Measurements from ENCODE around the gene ANAPC10.
"Not testable (repeated sequence)": the region's sequence is repeated elsewhere in the genome, so short reads cannot be mapped to it uniquely, and the experiment has no call there.

Gene ANAPC10

DNA sequence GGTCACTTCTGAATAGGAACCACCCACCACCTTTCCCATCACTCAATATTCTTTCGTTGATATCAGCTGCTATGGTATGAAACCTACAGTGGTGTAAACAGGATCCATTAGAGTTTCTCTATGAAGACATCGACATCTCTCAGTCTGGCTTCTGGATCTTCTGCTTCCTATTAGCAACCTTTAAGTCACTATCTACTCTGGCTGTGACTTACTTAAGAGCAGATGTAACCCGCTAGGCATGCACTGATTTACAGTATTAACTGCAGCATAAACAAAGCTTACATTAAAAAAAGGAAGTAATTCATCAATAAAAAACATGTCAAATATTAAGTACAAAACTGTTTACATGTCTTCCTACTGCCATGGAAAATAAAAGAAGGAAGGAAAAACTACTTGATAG, 96.4 kb downstream of the ANAPC10 start:
- DNase-seq, result no peak

GRCh38 chr4:145000656-145001055, 97.3 kb downstream of the ANAPC10 start:
- not testable (repeated sequence) for DNase-seq

DNA sequence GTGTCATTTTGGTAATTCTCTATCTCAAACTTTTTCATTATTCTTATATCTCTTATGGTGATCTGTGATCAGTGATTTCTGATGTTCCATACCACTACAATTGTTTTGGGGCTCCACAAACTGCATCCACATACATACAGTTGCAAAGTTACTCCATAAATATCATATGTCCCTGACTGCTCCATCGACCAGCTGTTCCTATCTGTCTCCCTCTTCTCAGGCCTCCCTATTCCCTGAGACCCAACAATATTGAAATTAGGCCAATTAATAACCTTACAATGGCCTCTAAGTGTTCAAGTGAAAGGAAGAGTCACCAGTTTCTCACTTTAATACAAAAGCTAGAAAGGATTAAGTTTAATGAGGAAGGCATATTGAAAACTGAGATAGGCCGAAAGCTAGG, 108.7 kb downstream of the ANAPC10 start:
- DNase-seq, result no peak

GRCh38 chr4:144985531-144985930, 112.5 kb downstream of the ANAPC10 start:
- DNase-seq, result no peak

DNA sequence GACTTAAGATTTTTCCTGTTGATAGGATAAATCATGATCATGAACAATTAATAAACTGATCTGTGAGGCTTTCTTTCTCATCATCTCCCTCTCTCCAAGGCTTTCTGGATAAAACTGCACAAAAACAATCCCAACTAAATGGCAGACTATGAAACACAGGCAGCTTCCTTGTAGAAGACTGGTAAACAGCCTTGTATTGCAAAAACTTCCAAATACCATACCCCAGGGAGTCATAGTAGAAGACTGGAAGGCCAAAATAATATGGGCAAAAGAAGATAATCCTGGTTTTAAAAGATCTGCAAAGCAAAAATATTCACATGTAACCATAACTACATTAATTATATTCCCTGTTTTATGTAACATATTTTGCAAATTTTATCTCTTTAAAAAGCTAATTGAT, 113.0 kb downstream of the ANAPC10 start:
- no peak for DNase-seq

DNA sequence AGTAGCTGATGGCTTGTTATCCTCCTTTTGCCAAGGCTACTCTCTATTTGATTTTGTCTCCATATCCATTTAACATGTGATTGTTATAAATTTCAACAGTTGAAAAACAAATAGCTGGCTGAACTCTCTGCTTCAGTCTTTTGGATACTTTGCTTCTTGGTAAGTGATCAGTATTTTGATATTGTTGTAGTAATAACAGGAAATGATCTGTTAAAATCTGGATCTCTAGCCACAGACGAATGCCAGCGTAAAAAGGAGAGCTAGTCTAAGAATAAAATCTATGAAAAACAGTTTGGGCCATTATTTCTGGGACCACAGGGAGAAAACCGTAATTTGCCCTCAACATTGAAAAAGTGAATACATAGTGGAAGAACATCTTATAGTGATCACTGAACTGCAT, 113.8 kb downstream of the ANAPC10 start:
- no peak for DNase-seq

DNA sequence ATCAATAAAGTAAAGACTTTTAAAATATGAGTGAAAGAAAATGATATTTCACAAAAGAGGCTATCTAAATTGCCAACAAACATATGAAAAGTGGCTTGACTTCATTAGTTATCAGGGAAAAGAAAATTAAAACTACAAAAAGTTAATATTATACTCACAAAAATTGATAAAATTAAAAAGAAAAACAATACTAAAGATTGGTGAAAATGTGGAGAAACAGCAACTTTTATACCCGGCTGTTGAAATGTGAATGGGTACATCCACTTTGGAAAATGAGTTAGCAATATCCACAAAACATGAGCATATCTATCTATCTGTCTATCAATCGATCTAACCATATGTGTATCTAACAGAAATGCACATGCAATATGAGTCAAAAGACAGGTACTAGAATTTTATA, 122.3 kb downstream of the ANAPC10 start:
- no peak for DNase-seq

DNA sequence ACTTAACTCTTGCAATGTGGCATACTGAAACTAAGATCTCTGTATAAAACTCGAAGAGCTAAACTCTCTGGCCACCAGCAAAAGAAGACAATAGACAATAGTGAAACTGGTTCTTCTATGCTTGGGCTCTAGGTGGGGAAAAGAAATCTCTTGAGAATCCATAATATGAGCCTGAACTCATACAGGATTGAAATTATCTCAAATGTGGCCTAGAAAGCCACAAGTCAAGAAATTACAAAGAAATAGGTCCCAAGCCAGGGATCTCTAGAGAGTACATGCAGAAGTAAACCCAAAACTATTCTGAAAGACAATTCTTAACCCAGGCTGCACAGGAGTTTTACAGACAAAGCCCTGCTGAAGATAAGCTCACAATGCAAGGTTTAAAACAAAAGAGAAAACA, 127.4 kb downstream of the ANAPC10 start:
- no peak for DNase-seq

GRCh38 chr4:144969821-144970220, 128.2 kb downstream of the ANAPC10 start:
- DNase-seq, result no peak

- no peak for DNase-seq
These were observed 129.4 kb downstream of the ANAPC10 start for GRCh38 chr4:144968606-144969005.

- DNase-seq, result no peak
These were observed 130.8 kb downstream of the ANAPC10 start for GRCh38 chr4:144967161-144967560.

DNA sequence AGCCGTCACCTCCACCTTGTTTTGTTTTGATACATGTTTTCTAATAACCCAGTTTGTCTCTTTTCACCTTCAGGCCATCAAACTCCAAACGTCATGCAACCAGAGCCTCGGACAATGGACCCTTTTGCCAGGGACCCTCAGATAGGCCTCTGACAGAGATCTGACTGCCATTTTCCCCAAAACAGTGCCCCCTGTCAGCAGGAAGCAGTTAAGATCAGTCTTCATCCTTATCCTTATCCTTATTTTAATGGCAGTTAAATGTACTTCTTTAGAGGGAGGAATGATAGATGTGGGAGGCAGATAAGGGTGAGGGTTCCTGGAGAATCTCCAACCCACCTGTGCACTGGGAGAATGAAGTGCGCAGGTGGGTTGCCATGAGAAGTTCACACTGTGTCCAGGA, 135.7 kb downstream of the ANAPC10 start:
- no peak for DNase-seq

DNA sequence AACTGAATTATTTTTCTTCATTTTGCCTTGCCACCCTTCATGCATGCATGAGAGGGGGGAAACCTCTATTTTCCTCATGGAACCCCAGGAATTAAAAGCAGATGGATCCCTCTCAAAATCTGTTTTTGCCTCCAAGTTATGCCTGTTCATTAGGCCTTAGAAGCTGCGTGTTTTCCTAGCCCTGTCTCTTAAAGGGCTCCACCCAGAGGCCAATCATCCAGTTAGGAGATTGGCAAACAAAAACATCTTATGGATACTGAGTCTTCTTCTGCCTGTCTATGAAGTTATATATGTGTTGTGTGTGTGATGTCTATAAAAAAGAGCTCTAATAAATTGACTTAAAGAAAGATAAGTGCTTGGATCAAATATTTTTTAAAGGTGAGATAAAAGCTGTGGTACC, 142.9 kb downstream of the ANAPC10 start:
- DNase-seq, result no peak

DNA sequence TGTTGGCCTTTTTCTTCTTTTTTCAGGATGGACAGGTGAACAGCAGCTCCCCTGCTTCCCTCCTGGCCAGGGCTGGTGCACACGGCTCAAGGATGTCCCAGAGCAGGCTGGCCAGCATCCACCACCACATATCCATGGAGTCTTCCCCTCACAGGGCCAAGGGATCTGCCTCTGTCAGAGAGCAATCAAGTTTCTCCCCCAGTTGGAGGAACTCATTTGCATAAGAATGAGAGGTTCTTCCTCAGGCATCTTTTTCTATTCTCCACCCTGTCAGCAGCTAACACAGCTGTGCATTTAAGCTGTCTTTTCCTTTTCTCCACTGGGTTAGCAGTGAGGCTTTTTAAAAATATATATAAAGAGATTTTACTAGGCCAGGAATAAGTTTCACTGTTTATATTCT, 143.8 kb downstream of the ANAPC10 start:
- DNase-seq, result no peak

- DNase-seq, result no peak
These were observed 149.6 kb downstream of the ANAPC10 start for GRCh38 chr4:144948421-144948820.

- no peak for DNase-seq
These were observed 150.0 kb downstream of the ANAPC10 start for GRCh38 chr4:144948009-144948408.

Measured in SIG-M5 (cell line).